WTC11 (cell line): ENCODE measurements around the gene YKT6. TPM values are rescaled to one million over a fixed set of nuclear protein-coding genes. Genes with fewer than 3 reads are reported as not detected.

ENCODE experiments used
- ATAC-seq: fragments of 200-7000 bp; cut with Tn5 transposase; 2 replicates; pipeline ENCODE4 v1.10.0; 2021; ENCODE audit warnings: mild to moderate bottlenecking, moderate library complexity
- CTCF ChIA-PET: fragments of 300-600 bp; sonication (Branson Sonifier 250); formaldehyde crosslinking; loops from one replicate; lab custom pipeline; 2021; ENCODE audit warnings: antibody characterized with exemption; lab: Charles Lee
- POLR2A ChIA-PET: fragments of 350-600 bp; sonication (Branson Sonifier 250); formaldehyde crosslinking; loops from one replicate; lab custom pipeline; 2021; ENCODE audit warnings: antibody characterized with exemption; lab: Charles Lee
- DNase-seq: peaks from one replicate; pipeline ENCODE4 v3.0.0; 2021; ENCODE audit warnings: low spot score
- H3K27ac Mint-ChIP-seq: 2 replicates; pipeline ENCODE4 v1.8.0; 2021; ENCODE audit warnings: mixed read lengths
- H3K27me3 Mint-ChIP-seq: 2 replicates; pipeline ENCODE4 v1.8.0; 2021; ENCODE audit warnings: low read depth, mild to moderate bottlenecking, moderate library complexity, mixed read lengths
- H3K36me3 Mint-ChIP-seq: 2 replicates; pipeline ENCODE4 v1.8.0; 2021; ENCODE audit warnings: mixed read lengths
- H3K4me1 Mint-ChIP-seq: 2 replicates; pipeline ENCODE4 v1.8.0; 2022; ENCODE audit warnings: mixed read lengths
- H3K4me3 Mint-ChIP-seq: 2 replicates; pipeline ENCODE4 v1.8.0; 2021; ENCODE audit warnings: mild to moderate bottlenecking, moderate library complexity, mixed read lengths
- H3K9me3 Mint-ChIP-seq: 2 replicates; pipeline ENCODE4 v1.8.0; 2021; ENCODE audit warnings: mixed read lengths
- AR ChIP-seq: fragments of 250-450 bp; sonication (Bioruptor Pico); IDR thresholded peaks from 2 replicates; pipeline ENCODE4 v1.9.0; 2021; ENCODE audit warnings: mild to moderate bottlenecking
- CREM ChIP-seq: sonication (generic); formaldehyde crosslinking; IDR thresholded peaks from 2 replicates; pipeline ENCODE4 v1.8.1; 2022; ENCODE audit warnings: mild to moderate bottlenecking, missing genetic modification reagents, moderate library complexity
- EMX1 ChIP-seq: fragments of 250-450 bp; sonication (Bioruptor Pico); IDR thresholded peaks from 2 replicates; pipeline ENCODE4 v1.8.0; 2021; ENCODE audit warnings: mild to moderate bottlenecking
- ESRRA ChIP-seq: sonication (generic); formaldehyde crosslinking; IDR thresholded peaks from 2 replicates; pipeline ENCODE4 v1.8.1; 2022; ENCODE audit warnings: mild to moderate bottlenecking, missing genetic modification reagents, borderline replicate concordance
- FOXK1 ChIP-seq: sonication (generic); formaldehyde crosslinking; IDR thresholded peaks from 2 replicates; pipeline ENCODE4 v1.8.0; 2022; ENCODE audit warnings: mild to moderate bottlenecking, moderate library complexity, missing genetic modification reagents
- GABPB1 ChIP-seq: sonication (generic); formaldehyde crosslinking; IDR thresholded peaks from 2 replicates; pipeline ENCODE4 v1.8.1; 2023; ENCODE audit warnings: mild to moderate bottlenecking, missing genetic modification reagents
- JAZF1 ChIP-seq: fragments of 250-450 bp; sonication (Bioruptor Pico); IDR thresholded peaks from 2 replicates; pipeline ENCODE4 v1.9.0; 2021; ENCODE audit warnings: moderate library complexity, mild to moderate bottlenecking, inconsistent platforms
- MXD4 ChIP-seq: fragments of 250-450 bp; sonication (Bioruptor Pico); IDR thresholded peaks from 2 replicates; pipeline ENCODE4 v1.8.0; 2021; ENCODE audit warnings: mild to moderate bottlenecking, moderate library complexity, borderline replicate concordance
- SOX15 ChIP-seq: fragments of 250-450 bp; sonication (Bioruptor Pico); IDR thresholded peaks from 2 replicates; pipeline ENCODE4 v1.9.0; 2021; ENCODE audit warnings: mild to moderate bottlenecking
- TEAD4 ChIP-seq: sonication (generic); formaldehyde crosslinking; IDR thresholded peaks from 2 replicates; pipeline ENCODE4 v1.8.0; 2022; ENCODE audit warnings: mild to moderate bottlenecking, missing genetic modification reagents
- ZNF138 ChIP-seq: sonication (generic); formaldehyde crosslinking; conservative IDR thresholded peaks from 2 replicates; pipeline ENCODE4 v1.8.1; 2022; ENCODE audit warnings: mild to moderate bottlenecking, moderate library complexity, missing genetic modification reagents
- ZNF263 ChIP-seq: sonication (generic); formaldehyde crosslinking; IDR thresholded peaks from 2 replicates; pipeline ENCODE4 v1.8.1; 2022; ENCODE audit warnings: low read depth, mild to moderate bottlenecking, moderate library complexity, missing genetic modification reagents
- ZNF281 ChIP-seq: sonication (generic); formaldehyde crosslinking; IDR thresholded peaks from 2 replicates; pipeline ENCODE4 v1.8.0; 2023; ENCODE audit warnings: mild to moderate bottlenecking, missing genetic modification reagents
- ZNF317 ChIP-seq: sonication (generic); formaldehyde crosslinking; IDR thresholded peaks from 2 replicates; pipeline ENCODE4 v1.8.1; 2023; ENCODE audit warnings: low read depth, mild to moderate bottlenecking, moderate library complexity, missing genetic modification reagents, borderline replicate concordance
- ZNF396 ChIP-seq: fragments of 250-450 bp; sonication (Bioruptor Pico); IDR thresholded peaks from 2 replicates; pipeline ENCODE4 v1.8.0; 2021; ENCODE audit warnings: mild to moderate bottlenecking, moderate library complexity, borderline replicate concordance
- ZNF416 ChIP-seq: fragments of 250-450 bp; sonication (Bioruptor Pico); IDR thresholded peaks from 2 replicates; pipeline ENCODE4 v1.9.0; 2021; ENCODE audit warnings: mild to moderate bottlenecking, inconsistent platforms
- total RNA-seq: library from RNA; stranded (reverse); gene quantifications from 3 replicates; pipeline ENCODE4 v1.2.3, GENCODE V29; 2021
- TF ChIP-seq, protein P1 (sequence below): fragments of 250-450 bp; sonication (Bioruptor Pico); IDR thresholded peaks from 2 replicates; pipeline ENCODE4 v2.1.2; 2022; ENCODE audit warnings: mild to moderate bottlenecking, moderate library complexity
- TF ChIP-seq, protein P2 (sequence below): sonication (generic); formaldehyde crosslinking; IDR thresholded peaks from 2 replicates; pipeline ENCODE4 v1.8.1; 2022; ENCODE audit warnings: low read depth, missing genetic modification reagents, borderline replicate concordance
- TF ChIP-seq, protein P3 (sequence below): sonication (generic); formaldehyde crosslinking; IDR thresholded peaks from 2 replicates; pipeline ENCODE4 v1.8.0; 2022; ENCODE audit warnings: missing genetic modification reagents
- TF ChIP-seq, protein P4 (sequence below): fragments of 250-450 bp; sonication (Bioruptor Pico); IDR thresholded peaks from 2 replicates; pipeline ENCODE4 v1.8.0; 2021; ENCODE audit warnings: mild to moderate bottlenecking

Gene YKT6
- total RNA-seq, 1 experiment from 2014 or later, result 102 TPM

DNA sequence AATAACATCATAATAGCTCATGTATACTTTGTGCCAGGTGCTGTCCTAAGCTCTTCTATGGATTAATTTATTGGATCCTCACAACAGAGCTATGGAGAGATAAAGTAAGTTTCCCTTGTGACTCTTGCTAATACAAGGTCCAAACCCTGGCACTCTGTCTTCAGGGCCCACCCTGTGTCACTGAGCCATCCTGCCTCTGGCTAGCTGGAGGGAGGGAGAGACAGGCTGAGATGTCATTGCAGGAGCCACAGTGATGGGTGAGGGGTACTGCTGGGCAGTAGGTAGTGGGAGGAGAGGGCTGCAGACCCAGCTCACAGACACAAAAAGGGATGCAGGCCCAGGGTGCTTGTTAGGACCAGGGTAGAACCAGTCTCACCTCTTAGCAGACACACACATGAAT, 28.4 kb upstream of the YKT6 start:
- Mint-ChIP-seq H3K27ac (no peak overlapping the region), H3K4me1 (0 out of 2 replicates have a peak, but pooled peaks cover 6% of the 10 kb centered on the region), H3K4me3 (no peak overlapping the region), H3K27me3 (peaks cover 9% of the 10 kb centered on the region), H3K36me3 (no peaks in the 10 kb centered on the region), H3K9me3 (peaks cover 4% of the 10 kb centered on the region; the same call in 1 of the 2 replicates)
- ChIA-PET CTCF (no interaction called here), POLR2A (no interaction called here)
- TF ChIP-seq ZNF263 (CRISPR knock-in tag) (no peak), ESRRA (no peak), ZNF138 (CRISPR knock-in tag) (no peak), ZNF281 (no peak), ZNF317 (CRISPR knock-in tag) (no peak), EMX1 (CRISPR knock-in tag) (no peak), MXD4 (CRISPR knock-in tag) (no peak), ZNF416 (CRISPR knock-in tag) (no peak), SOX15 (CRISPR knock-in tag) (no peak), CREM (no peak), ZNF396 (CRISPR knock-in tag) (no peak), AR (no peak), JAZF1 (CRISPR knock-in tag) (no peak), GABPB1 (no peak), FOXK1 (CRISPR knock-in tag) (no peak), TEAD4 (CRISPR knock-in tag) (no peak)
- TF ChIP-seq, protein P1, sequence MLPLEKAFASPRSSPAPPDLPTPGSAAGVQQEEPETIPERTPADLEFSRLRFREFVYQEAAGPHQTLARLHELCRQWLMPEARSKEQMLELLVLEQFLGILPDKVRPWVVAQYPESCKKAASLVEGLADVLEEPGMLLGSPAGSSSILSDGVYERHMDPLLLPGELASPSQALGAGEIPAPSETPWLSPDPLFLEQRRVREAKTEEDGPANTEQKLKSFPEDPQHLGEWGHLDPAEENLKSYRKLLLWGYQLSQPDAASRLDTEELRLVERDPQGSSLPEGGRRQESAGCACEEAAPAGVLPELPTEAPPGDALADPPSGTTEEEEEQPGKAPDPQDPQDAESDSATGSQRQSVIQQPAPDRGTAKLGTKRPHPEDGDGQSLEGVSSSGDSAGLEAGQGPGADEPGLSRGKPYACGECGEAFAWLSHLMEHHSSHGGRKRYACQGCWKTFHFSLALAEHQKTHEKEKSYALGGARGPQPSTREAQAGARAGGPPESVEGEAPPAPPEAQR (CRISPR knock-in tag), result no peak
- TF ChIP-seq, protein P2, sequence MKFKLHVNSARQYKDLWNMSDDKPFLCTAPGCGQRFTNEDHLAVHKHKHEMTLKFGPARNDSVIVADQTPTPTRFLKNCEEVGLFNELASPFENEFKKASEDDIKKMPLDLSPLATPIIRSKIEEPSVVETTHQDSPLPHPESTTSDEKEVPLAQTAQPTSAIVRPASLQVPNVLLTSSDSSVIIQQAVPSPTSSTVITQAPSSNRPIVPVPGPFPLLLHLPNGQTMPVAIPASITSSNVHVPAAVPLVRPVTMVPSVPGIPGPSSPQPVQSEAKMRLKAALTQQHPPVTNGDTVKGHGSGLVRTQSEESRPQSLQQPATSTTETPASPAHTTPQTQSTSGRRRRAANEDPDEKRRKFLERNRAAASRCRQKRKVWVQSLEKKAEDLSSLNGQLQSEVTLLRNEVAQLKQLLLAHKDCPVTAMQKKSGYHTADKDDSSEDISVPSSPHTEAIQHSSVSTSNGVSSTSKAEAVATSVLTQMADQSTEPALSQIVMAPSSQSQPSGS (CRISPR knock-in tag), result no peak
- TF ChIP-seq, protein P3, sequence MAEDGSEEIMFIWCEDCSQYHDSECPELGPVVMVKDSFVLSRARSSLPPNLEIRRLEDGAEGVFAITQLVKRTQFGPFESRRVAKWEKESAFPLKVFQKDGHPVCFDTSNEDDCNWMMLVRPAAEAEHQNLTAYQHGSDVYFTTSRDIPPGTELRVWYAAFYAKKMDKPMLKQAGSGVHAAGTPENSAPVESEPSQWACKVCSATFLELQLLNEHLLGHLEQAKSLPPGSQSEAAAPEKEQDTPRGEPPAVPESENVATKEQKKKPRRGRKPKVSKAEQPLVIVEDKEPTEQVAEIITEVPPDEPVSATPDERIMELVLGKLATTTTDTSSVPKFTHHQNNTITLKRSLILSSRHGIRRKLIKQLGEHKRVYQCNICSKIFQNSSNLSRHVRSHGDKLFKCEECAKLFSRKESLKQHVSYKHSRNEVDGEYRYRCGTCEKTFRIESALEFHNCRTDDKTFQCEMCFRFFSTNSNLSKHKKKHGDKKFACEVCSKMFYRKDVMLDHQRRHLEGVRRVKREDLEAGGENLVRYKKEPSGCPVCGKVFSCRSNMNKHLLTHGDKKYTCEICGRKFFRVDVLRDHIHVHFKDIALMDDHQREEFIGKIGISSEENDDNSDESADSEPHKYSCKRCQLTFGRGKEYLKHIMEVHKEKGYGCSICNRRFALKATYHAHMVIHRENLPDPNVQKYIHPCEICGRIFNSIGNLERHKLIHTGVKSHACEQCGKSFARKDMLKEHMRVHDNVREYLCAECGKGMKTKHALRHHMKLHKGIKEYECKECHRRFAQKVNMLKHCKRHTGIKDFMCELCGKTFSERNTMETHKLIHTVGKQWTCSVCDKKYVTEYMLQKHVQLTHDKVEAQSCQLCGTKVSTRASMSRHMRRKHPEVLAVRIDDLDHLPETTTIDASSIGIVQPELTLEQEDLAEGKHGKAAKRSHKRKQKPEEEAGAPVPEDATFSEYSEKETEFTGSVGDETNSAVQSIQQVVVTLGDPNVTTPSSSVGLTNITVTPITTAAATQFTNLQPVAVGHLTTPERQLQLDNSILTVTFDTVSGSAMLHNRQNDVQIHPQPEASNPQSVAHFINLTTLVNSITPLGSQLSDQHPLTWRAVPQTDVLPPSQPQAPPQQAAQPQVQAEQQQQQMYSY (CRISPR knock-in tag), result no peak
- TF ChIP-seq, protein P4, sequence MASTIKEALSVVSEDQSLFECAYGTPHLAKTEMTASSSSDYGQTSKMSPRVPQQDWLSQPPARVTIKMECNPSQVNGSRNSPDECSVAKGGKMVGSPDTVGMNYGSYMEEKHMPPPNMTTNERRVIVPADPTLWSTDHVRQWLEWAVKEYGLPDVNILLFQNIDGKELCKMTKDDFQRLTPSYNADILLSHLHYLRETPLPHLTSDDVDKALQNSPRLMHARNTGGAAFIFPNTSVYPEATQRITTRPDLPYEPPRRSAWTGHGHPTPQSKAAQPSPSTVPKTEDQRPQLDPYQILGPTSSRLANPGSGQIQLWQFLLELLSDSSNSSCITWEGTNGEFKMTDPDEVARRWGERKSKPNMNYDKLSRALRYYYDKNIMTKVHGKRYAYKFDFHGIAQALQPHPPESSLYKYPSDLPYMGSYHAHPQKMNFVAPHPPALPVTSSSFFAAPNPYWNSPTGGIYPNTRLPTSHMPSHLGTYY (CRISPR knock-in tag), result no peak
- ATAC-seq, result no peak
- DNase-seq, result no peak
